Esophagus muscularis mucosa (tissue), 3 donors: ENCODE data around the gene HPN.

ENCODE experiments used
- CTCF ChIP-seq, 3 experiments: fragments of 200-600 bp in 2 of 3; fragments of 450-650 bp in 1 of 3; sonication (generic) in 2 of 3; IDR thresholded peaks; one replicate each; pipeline ENCODE4 v1.5.1; 2017 to 2019; ENCODE audit warnings: antibody characterized with exemption in 3 of 3, mild to moderate bottlenecking in 2 of 3, moderate library complexity in 1 of 3
- POLR2A ChIP-seq: fragments of 450-650 bp; IDR thresholded peaks from one replicate; pipeline ENCODE4 v1.6.1; 2017; ENCODE audit warnings: antibody characterized with exemption, moderate library complexity, mild to moderate bottlenecking, low read depth
- POLR2AphosphoS5 ChIP-seq, 2 donors: sonication (generic); formaldehyde crosslinking; IDR thresholded peaks; one replicate each; pipeline ENCODE4 v1.6.1; 2017; ENCODE audit warnings: antibody characterized with exemption in 2 of 2

DNA sequence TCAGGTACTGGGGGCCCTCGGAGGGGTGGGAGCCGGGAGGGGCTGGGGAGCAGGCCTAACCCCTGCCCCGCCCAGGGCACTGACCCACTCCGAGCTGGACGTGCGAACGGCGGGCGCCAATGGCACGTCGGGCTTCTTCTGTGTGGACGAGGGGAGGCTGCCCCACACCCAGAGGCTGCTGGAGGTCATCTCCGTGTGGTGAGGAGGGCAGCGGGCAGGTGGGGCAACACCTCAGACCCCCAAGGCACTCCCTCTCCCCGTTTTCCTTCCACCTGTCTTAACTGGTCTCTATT, 18.2 kb downstream of the HPN start:
- TF ChIP-seq CTCF (IDR thresholded peaks at IDR 0.05) (no peak), POLR2AphosphoS5 (IDR thresholded peaks at IDR 0.05) (no peak), POLR2A (no peak)
